CD4-positive, alpha-beta T cell (primary cell): Measurements from ENCODE around the gene SMOC2. TPM values are rescaled to one million over a fixed set of nuclear protein-coding genes. Genes with fewer than 3 reads are reported as not detected.

Experiments used
- ATAC-seq: fragments of 200-7000 bp; cut with Tn5 transposase; one replicate; pipeline ENCODE4 v1.10.0; 2022; ENCODE audit warnings: mild to moderate bottlenecking; ENCODE audit not compliant: poor library complexity
- CTCF ChIA-PET: fragments of 350-600 bp; sonication (Branson Sonifier 250); formaldehyde crosslinking; loops from one replicate; lab custom pipeline; 2021; ENCODE audit warnings: antibody characterized with exemption, inconsistent platforms; lab: Charles Lee
- POLR2A ChIA-PET: fragments of 350-600 bp; sonication (Branson Sonifier 250); formaldehyde crosslinking; loops from one replicate; lab custom pipeline; 2021; ENCODE audit warnings: antibody characterized with exemption, inconsistent platforms; lab: Charles Lee
- DNase-seq, 14 experiments: peaks; one replicate each; pipeline ENCODE4 v3.0.0-alpha.2; 2013 to 2020; ENCODE audit warnings: mixed read lengths in 2 of 14
- H3K27ac ChIP-seq, 2 donors: one replicate each; pipeline versions ENCODE4 v1.5.1 to v1.7.0; 2013; ENCODE audit warnings: low read length in 2 of 2, low read depth in 1 of 2, mild to moderate bottlenecking in 1 of 2
- H3K27me3 ChIP-seq, 2 experiments: 1 replicate in 1 of 2; 2 replicates in 1 of 2; pipeline versions ENCODE4 v1.6.1 to v1.7.0; 2013; ENCODE audit warnings: low read length in 2 of 2, control low read depth in 1 of 2, mild to moderate bottlenecking in 1 of 2, moderate library complexity in 1 of 2; ENCODE audit not compliant: insufficient read depth in 2 of 2, control insufficient read depth in 1 of 2
- H3K36me3 ChIP-seq: one replicate; pipeline ENCODE4 v1.6.1; 2013; ENCODE audit warnings: low read length, control low read depth; ENCODE audit not compliant: insufficient read depth
- H3K4me1 ChIP-seq: one replicate; pipeline ENCODE4 v1.6.1; 2013; ENCODE audit warnings: low read length, control low read depth; ENCODE audit not compliant: insufficient read depth
- H3K4me3 ChIP-seq: one replicate; pipeline ENCODE4 v1.5.1; 2013; ENCODE audit warnings: mild to moderate bottlenecking, low read length, moderate library complexity
- H3K9me3 ChIP-seq, 2 experiments: 1 replicate in 1 of 2; 2 replicates in 1 of 2; pipeline versions ENCODE4 v1.6.1 to v1.7.0; 2013; ENCODE audit warnings: low read length in 2 of 2, mild to moderate bottlenecking in 2 of 2, control low read depth in 1 of 2, moderate library complexity in 1 of 2; ENCODE audit not compliant: control insufficient read depth in 1 of 2, insufficient read depth in 1 of 2
- H3K27ac Mint-ChIP-seq: one replicate; pipeline ENCODE4 v1.8.0; 2020; ENCODE audit warnings: mixed read lengths
- H3K27me3 Mint-ChIP-seq: one replicate; pipeline ENCODE4 v1.8.0; 2021; ENCODE audit warnings: mixed read lengths
- H3K36me3 Mint-ChIP-seq: one replicate; pipeline ENCODE4 v1.8.0; 2021; ENCODE audit warnings: low read depth, mixed read lengths
- H3K4me1 Mint-ChIP-seq: one replicate; pipeline ENCODE4 v1.8.0; 2021; ENCODE audit warnings: low read depth, mixed read lengths
- H3K4me3 Mint-ChIP-seq: one replicate; pipeline ENCODE4 v1.8.0; 2020; ENCODE audit warnings: mild to moderate bottlenecking, mixed read lengths
- H3K9me3 Mint-ChIP-seq: one replicate; pipeline ENCODE4 v1.8.0; 2020; ENCODE audit warnings: mixed read lengths
- CTCF ChIP-seq: fragments of 200-600 bp; IDR thresholded peaks from one replicate; pipeline ENCODE4 v1.8.0; 2022; ENCODE audit warnings: antibody characterized with exemption, mild to moderate bottlenecking
- intact Hi-C, 2 experiments: fragments of 100-400 bp; cut with DNase I in 1 of 2; cut with micrococcal nuclease in 1 of 2; formaldehyde crosslinking; loops; one replicate each; pipeline versions ENCODE4 v1.15.1 to v1.9.0; 2023 to 2025; cut with DNase I, micrococcal nuclease
- total RNA-seq, 174 experiments: library from RNA in 2 of 174; stranded (reverse) in 2 of 174; gene quantifications; one replicate each; pipeline ENCODE4 v1.2.3 and lab custom pipeline; 2021 to 2026

The SMOC2 gene
- total RNA-seq, 2 experiments from 2014 or later = not detected

DNA sequence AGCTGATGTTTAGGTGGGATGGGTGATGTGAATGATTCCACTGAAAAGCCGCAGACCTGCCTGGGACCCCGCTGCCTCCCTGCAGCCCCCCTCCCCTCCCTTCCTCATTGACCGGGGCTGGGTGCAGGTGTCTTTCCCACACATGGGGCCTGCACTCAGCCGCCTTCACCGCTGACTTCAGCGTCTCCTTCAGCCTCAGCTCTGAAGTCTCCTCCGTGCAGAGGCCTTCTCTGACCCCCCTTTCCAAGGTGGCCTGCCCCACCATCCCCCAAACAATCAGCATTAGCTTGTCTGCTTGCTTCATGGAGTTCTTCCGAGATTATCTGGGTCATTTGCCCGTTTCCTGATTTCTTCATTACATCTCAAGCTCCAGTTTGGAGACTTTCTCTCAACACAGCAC lies 140.7 kb downstream of the SMOC2 start:
- H3K27ac Mint-ChIP-seq = no peak overlapping the region
- TF ChIP-seq CTCF = no peak
- H3K4me1 ChIP-seq = no peaks in the 10 kb centered on the region
- no peak for DNase-seq
- H3K4me1 Mint-ChIP-seq = no peaks in the 10 kb centered on the region
- no peaks in the 10 kb centered on the region for H3K36me3 ChIP-seq
- POLR2A ChIA-PET = no interaction called here
- H3K4me3 Mint-ChIP-seq = no peak overlapping the region
- H3K9me3 ChIP-seq = peaks cover 0 to 4% of the 10 kb centered on the region in 2 experiments
- H3K27ac ChIP-seq = no peak overlapping the region
- ATAC-seq = no peak
- H3K27me3 ChIP-seq = no peaks in the 10 kb centered on the region
- CTCF ChIA-PET = no interaction called here
- no peaks in the 10 kb centered on the region for H3K36me3 Mint-ChIP-seq
- no peaks in the 10 kb centered on the region for H3K9me3 Mint-ChIP-seq
- H3K27me3 Mint-ChIP-seq = peaks cover 10% of the 10 kb centered on the region
- intact Hi-C loops = no loop called here
- no peak overlapping the region for H3K4me3 ChIP-seq

DNA sequence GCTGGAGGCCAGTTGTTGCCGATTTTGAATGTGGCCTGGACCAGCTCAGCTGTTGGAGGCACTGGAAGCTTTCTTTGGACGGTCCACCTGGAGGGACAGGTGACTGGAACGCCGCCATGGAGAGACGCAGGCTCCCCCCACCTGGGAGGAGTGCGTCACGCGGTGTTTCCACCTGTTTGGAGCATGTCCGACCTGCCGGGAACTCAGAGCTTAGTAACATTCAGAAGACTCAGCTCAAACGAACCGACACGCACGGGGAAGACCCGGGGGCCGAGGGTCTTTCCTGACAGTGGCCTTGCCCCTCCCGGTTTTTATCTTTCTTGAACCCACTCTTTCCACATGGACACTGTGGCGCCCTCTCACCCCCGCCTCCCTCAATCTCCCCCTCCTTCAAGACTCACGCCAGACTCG lies 141.6 kb downstream of the SMOC2 start:
- H3K36me3 Mint-ChIP-seq = no peaks in the 10 kb centered on the region

DNA sequence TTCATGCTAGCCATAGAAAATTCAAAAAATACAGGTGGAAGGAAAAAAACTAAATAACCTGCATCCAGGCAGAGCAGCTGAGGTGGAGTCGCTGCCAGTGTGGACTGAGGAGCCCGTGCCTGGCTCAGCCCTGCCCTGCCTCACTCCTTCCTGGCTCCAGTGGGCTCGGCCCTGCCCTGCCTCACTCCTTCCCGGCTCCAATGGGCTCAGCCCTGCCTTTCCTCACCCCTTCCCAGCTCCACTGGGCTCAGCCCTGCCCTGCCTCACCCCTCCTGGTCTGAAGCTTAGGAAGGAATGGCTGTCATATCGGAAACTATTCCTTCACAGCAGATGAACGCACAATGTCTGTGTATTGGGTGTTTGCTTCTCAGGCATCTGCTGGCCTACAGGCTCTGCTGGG lies 142.1 kb downstream of the SMOC2 start:
- no peak overlapping the region for H3K27ac Mint-ChIP-seq
- POLR2A ChIA-PET = no interaction called here
- no peaks in the 10 kb centered on the region for H3K27me3 ChIP-seq
- intact Hi-C loops = no loop called here
- no peaks in the 10 kb centered on the region for H3K4me1 Mint-ChIP-seq
- ATAC-seq (no peak), DNase-seq (no peak)
- no peaks in the 10 kb centered on the region for H3K9me3 Mint-ChIP-seq
- H3K27ac ChIP-seq = no peak overlapping the region
- no peak overlapping the region for H3K4me3 Mint-ChIP-seq
- no peak overlapping the region for H3K4me3 ChIP-seq
- TF ChIP-seq CTCF = no peak
- H3K36me3 ChIP-seq = no peaks in the 10 kb centered on the region
- CTCF ChIA-PET = no interaction called here
- peaks cover 0 to 4% of the 10 kb centered on the region in 2 experiments for H3K9me3 ChIP-seq
- no peaks in the 10 kb centered on the region for H3K36me3 Mint-ChIP-seq
- no peaks in the 10 kb centered on the region for H3K4me1 ChIP-seq
- peaks cover 10% of the 10 kb centered on the region for H3K27me3 Mint-ChIP-seq

More for the DNA sequence above, 141.6 kb downstream of the SMOC2 start:
- Mint-ChIP-seq H3K4me1 (no peaks in the 10 kb centered on the region), H3K27me3 (peaks cover 10% of the 10 kb centered on the region), H3K9me3 (no peaks in the 10 kb centered on the region), H3K4me3 (no peak overlapping the region), H3K27ac (no peak overlapping the region)
- Histone ChIP-seq H3K27me3 (no peaks in the 10 kb centered on the region), H3K27ac (no peak overlapping the region), H3K4me1 (no peaks in the 10 kb centered on the region), H3K36me3 (no peaks in the 10 kb centered on the region), H3K9me3 (peaks cover 0 to 4% of the 10 kb centered on the region in 2 experiments), H3K4me3 (no peak overlapping the region)
- CTCF ChIA-PET = no interaction called here
- no peak for TF ChIP-seq CTCF
- DNase-seq = no peak
- no peak for ATAC-seq
- intact Hi-C loops = no loop called here
- POLR2A ChIA-PET = no interaction called here
